GM18505 (cell line): ENCODE data around the gene ZFAND5.

Experiments
- ATAC-seq: cut with Tn5 transposase; IDR thresholded peaks from one replicate; pipeline ENCODE4 v1.9.1; 2021; ENCODE audit not compliant: unreplicated experiment
- POLR2A ChIP-seq: IDR thresholded peaks from 4 replicates; pipeline ENCODE4 v1.6.1; 2011; ENCODE audit warnings: borderline replicate concordance; ENCODE audit not compliant: insufficient read depth, insufficient read length; ENCODE audit errors: extremely low read depth

ZFAND5 gene

DNA sequence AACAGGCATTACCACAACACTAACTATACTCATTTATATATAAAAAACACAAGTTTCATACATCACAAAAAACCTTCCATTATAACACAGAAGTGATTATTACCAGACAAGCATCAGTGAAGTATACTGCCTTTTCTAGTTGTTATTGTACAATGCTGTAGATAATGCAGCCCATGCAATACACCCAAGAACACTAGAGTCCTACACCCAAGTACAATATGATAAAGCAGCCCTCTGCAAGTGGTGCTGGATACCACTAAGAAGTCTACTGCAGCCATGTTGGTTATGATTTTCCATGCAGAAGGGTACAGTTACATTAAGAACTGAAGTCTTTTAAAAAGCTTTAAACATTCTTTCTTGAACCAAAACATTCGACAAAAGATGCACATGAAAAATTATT, 10.3 kb downstream of the ZFAND5 start:
- ATAC-seq = no peak
- TF ChIP-seq POLR2A = no peak

DNA sequence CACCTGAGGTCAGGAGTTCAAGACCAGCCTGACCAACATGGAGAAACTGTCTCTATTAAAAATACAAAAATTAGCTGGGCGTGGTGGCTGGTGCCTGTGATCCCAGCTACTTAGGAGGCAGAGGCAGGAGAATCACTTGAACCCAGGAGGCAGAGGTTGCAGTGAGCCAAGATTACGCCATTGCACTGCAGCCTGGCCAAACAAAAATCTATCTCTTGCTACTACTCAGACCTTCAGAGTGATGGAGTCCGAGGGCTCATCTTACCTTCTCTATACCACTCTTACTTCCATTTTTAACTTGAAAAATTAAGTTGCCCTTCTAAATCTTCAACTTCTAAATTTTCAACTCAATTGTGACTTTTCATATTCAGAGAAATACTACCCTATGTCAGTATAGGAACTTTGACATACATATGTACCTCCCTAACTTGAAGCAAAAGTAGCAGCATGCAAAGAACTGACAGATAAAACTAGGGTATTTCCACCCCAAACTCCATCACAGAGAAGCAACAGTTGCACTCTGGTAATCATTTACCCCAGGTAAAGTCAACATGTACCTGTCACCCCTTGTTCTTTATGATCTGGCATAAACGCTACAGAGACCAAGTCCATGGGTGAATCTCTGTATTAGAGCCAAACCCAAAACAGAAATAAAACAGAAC, 11.4 kb downstream of the ZFAND5 start:
- no peak for ATAC-seq
- no peak for TF ChIP-seq POLR2A

DNA sequence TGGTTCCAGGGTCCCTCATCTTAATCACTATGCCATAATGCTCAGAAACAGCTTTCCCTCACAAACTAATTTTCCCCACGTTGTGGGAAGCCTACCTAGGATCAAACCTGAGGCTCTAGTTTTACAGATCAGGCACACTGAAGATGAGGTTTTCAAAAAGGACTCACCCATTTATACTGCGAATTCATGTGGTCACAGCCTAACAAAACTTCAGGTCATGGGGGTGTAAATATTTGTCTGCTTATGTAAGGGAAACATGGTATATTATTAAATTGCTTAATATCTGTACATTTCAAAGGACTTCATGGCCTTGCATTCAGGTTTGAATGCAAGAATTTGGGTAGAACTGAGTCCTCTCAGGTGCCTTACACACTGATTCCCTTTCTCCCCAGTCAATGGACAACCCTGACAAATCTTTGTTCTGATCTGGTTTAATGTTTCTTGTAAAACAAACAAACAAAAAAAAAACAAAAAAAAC, 12.1 kb downstream of the ZFAND5 start:
- ATAC-seq = no peak
- no peak for TF ChIP-seq POLR2A

DNA sequence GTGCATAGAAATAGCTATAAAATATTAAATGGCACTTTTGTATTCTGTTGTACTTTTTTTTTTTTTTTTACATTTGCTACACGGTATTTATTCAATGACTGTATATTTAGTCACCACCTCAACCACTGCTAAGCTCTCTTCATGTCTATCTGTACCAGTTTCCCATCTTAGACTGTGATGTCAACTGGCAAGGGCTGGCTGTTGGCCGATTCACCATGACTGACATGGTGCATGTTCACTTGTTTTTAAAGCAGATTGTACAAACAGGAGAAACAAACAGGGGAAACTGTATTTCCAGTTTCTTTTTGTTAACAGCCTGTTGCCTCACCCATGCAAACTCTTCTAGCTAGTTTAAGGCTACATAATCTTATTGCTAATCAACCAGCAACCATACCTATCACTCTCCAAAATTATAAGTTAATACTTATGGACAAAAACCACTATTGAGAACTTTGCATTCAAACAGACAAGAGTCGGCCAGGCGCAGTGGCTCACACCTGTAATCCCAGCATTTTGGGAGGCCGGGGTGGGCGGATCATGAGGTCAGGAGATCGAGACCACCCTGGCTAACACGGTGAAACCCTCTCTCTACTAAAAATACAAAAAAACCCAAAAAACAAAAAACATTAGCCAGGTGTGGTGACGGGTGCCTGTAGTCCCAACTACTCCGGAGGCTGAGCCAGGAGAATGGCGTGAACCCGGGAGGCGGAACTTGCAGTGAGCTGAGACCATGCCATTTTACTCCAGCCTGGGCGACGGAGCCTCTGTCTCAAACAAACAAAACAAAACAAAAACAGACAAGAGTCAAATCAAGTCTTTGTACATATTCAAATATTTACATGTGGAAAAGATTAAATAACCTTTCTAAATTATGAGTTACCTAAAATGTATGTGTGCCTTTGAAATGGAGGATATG, 13.2 kb downstream of the ZFAND5 start:
- TF ChIP-seq POLR2A = no peak
- ATAC-seq = no peak

DNA sequence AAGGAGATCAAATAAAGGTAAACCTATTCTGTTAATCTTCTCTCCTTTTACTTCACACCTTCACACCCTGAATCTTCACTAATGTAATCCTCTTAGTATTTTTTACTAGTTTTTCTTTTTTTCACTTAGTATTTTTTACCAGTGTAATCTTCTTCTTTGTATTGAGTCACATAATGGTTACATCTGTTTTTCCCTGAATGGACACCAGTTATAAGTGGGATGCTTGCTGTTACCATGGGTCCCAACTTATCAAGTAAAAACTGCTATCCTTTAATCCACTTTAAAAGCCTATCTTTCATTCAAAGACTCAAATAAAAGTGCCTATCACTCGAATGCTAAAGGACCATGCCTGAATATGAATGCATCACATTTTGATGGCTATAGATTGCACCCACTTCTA, 15.1 kb downstream of the ZFAND5 start:
- no peak for ATAC-seq
- no peak for TF ChIP-seq POLR2A

DNA sequence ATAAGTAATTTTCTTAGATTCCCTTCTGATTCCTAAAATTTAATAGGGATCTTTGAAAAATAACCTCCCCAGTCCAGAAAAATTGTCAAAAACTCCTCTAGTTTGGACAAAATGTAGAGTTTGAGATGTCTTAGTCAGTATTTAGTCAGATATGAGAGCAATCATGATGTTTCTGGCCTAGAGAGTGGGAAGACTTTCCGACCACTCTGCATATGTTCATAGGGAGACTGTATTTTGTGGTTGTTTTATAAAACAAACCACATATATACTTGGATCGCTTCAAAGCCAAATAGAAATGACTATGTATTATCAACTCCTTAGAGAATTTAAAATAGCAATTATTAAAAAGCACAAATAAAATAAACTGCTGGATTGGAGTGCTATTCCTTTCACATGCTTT, 15.8 kb downstream of the ZFAND5 start:
- ATAC-seq = no peak
- TF ChIP-seq POLR2A = no peak

DNA sequence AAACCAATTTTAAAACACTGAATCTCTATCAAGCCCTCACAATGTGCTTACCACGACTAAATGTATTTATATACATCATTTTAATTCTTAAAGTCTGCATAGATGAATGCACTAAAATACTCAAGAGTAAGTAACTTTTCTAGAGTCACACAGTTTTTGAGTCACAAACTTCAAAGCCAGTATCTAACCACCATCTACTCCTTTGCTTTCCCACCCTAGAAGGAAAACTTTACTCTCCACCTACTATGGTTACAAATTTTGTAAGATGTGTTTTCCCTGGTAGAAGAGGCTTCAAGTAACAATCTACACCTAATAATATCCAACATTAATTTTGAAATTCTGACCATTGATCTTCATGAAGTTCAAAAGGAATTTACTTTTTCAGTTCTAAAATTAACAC, 18.7 kb downstream of the ZFAND5 start:
- ATAC-seq = no peak
- no peak for TF ChIP-seq POLR2A

DNA sequence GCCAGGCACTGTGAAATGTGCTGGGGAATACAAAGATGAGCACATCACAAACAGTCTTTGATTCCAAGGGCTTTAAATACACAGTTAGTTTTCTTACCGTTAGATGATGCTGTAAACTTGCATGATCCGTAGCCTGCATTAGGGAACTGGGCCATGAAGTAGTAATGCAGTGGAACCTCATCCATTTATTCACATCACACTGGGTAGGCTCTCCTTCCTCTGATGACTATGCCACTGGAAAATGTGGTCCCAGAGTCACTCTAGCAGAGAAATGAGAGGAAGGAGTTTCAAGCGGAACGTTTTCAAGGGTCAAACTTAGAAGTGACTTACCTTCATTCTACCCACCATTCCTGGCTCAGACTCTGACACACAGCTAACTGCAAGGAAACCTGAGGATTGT, 26.4 kb downstream of the ZFAND5 start:
- TF ChIP-seq POLR2A = no peak
- no peak for ATAC-seq

DNA sequence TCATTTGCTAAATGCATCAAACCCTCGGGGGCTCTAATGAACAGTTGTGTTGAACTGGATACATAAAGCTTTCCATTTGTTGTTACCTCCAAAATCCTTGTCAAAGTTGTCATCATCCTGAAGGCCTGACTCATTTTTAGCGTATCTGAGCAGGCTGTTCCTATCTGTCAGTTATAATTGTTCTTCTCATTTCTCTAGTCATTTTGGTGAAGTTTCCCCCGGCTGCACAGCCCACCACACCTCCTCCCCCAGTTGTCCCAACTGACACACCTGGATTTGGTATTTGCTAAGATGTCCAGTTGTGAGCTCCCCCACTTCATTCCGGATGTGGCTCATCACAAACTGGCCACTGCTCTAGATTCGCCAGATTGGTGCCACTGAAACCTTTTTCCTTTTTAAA, 27.7 kb downstream of the ZFAND5 start:
- no peak for ATAC-seq

DNA sequence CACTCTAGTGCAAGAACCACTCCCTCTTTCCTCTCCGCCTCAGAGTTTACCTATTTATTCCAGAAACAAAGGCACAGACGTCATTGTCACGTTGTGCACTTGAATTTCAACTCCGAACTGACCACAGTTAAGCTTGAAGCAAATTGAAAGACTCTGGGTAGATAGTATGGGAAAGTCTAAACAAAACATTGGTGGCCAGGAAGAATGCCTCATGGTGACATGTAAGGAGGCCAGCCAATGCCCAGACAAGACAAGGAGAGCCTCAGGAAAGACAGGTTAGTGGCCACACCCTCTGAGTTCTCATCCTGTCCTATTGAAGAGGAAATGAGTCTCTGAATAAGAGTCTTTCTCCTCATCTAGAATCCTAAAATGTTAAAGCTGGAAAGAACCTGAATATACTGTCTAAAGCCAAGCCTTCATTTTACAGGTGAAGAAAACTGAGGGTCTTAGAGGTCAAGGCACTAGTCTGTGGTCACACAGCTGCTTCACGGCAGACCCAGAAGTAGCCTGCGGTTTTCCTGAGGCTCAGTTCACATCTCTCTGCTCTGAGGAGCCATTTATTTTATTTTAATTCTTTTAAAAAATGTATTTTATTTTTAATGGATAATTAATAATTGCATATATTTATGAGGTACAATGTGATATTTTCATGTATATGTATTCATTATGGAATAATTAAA, 30.2 kb downstream of the ZFAND5 start:
- ATAC-seq = no peak
- TF ChIP-seq POLR2A = no peak

More for the DNA sequence above, 27.7 kb downstream of the ZFAND5 start:
- TF ChIP-seq POLR2A = no peak

DNA sequence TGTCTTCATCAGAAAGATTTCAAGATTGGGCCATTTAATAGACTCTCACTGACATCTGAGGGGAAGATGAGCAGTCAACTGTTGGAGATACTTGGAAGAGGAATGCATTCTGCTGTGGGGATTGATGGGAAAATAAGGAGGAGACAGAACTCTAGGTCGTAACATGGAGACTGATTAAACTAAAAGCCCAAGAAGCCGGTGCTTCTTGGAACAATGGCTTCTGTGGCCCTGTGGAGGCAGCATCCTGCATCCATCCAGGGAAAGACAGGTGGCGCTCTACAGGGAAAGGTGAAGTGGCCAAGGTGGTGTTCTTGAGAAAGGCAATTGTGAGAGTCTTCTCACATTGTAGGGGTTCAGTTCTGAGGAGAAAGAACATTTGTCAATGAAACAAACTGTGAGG, 31.3 kb downstream of the ZFAND5 start:
- TF ChIP-seq POLR2A = no peak
- ATAC-seq = no peak

DNA sequence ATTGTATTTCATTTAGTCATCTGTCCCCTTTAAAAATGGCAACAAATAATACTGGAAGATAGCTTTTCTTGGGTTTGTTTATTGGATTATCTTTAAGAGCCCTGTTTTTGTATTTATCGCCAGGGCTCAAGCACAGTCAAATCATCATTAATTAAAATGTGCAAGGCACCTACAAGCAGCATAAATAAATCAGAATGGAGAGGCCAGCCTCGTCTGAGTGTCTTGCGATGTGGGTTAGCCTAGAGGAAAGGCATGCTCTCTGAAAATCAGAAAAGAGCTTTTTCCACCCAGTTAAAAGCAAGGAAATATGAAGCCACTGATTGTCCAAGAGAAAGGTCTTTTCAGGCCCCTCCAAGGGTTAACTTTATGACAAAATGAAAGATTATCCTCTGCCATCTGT, 31.8 kb downstream of the ZFAND5 start:
- TF ChIP-seq POLR2A = no peak
- no peak for ATAC-seq

DNA sequence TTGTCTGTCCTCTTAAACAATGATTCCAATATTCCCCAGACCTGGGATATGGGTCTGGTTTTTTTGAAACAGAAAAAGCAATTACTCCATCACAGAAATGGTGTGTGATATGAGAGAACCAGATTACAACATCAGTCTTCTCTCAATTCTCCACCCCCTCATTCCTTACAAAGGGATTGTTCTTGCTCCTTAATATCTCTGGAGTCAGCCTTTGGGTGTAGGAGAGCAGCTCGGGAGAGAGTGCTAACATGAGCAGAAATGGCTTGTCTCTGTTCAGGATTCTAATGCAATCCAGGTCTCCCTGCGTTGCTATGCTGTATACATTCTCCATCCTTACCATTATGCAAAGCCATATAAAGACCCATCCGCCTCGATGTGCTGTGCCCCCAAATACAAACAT, 32.7 kb downstream of the ZFAND5 start:
- ATAC-seq = no peak
- TF ChIP-seq POLR2A = no peak
